ENCODE results near the gene HACD1. TPM values are rescaled to one million over a fixed set of nuclear protein-coding genes. Genes with fewer than 3 reads are reported as not detected.

The HACD1 gene
- total RNA-seq, 2 donors from 2014 or later, result 82.2 to 109 TPM

- H3K9me3 ChIP-seq, result no peaks in the 10 kb centered on the region
- no peak overlapping the region for H3K4me3 ChIP-seq
- H3K4me1 ChIP-seq (ENCODE audit: control insufficient read depth in 1 of 2, low read depth in 2 of 2), result no peaks in the 10 kb centered on the region
- DNase-seq (ENCODE audit: low spot score) (no peak), ATAC-seq (ENCODE audit: insufficient number of reproducible peaks, low FRiP score, low read depth) (no peak)
- H3K36me3 ChIP-seq, result no peaks in the 10 kb centered on the region
- no peaks in the 10 kb centered on the region for H3K27me3 ChIP-seq (replicated peaks; ENCODE audit: insufficient read depth)
- H3K27ac ChIP-seq, result no peak overlapping the region
- TF ChIP-seq CTCF (IDR thresholded peaks at IDR 0.05), result no peak
Observed at GRCh38 chr10:17626656-17627055, 9.5 kb upstream of the HACD1 start.

- ATAC-seq (ENCODE audit: insufficient number of reproducible peaks, low FRiP score, low read depth), result no peak
- no peaks in the 10 kb centered on the region for H3K27me3 ChIP-seq (replicated peaks; ENCODE audit: insufficient read depth)
- no peak for DNase-seq (ENCODE audit: low spot score)
- no peaks in the 10 kb centered on the region for H3K9me3 ChIP-seq
- no peak for TF ChIP-seq CTCF (IDR thresholded peaks at IDR 0.05)
- no peak overlapping the region for H3K27ac ChIP-seq
- H3K36me3 ChIP-seq, result no peaks in the 10 kb centered on the region
- H3K4me3 ChIP-seq, result no peak overlapping the region
- H3K4me1 ChIP-seq (ENCODE audit: control insufficient read depth in 1 of 2, low read depth in 2 of 2), result no peaks in the 10 kb centered on the region
Observed at GRCh38 chr10:17624996-17625395, 7.8 kb upstream of the HACD1 start.

- H3K4me3 ChIP-seq, result no peak overlapping the region
- no peak for TF ChIP-seq CTCF (IDR thresholded peaks at IDR 0.05)
- no peak for DNase-seq (ENCODE audit: low spot score)
- H3K4me1 ChIP-seq (ENCODE audit: control insufficient read depth in 1 of 2, low read depth in 2 of 2), result no peaks in the 10 kb centered on the region
- ATAC-seq (ENCODE audit: insufficient number of reproducible peaks, low FRiP score, low read depth), result no peak
- no peaks in the 10 kb centered on the region for H3K36me3 ChIP-seq
- H3K27ac ChIP-seq, result no peak overlapping the region
- no peaks in the 10 kb centered on the region for H3K9me3 ChIP-seq
- no peaks in the 10 kb centered on the region for H3K27me3 ChIP-seq (replicated peaks; ENCODE audit: insufficient read depth)
Observed at GRCh38 chr10:17622061-17622460, 4.9 kb upstream of the HACD1 start.

GRCh38 chr10:17616403-17617030 is 657 bp downstream of the HACD1 start:
- H3K36me3 ChIP-seq, result no peaks in the 10 kb centered on the region
- peaks cover 3 to 22% of the 10 kb centered on the region in 2 donors for H3K4me1 ChIP-seq (ENCODE audit: control insufficient read depth in 1 of 2, low read depth in 2 of 2)
- H3K9me3 ChIP-seq, result no peaks in the 10 kb centered on the region
- no peaks in the 10 kb centered on the region for H3K27me3 ChIP-seq (replicated peaks; ENCODE audit: insufficient read depth)
- TF ChIP-seq CTCF (IDR thresholded peaks at IDR 0.05), result no peak
- peak overlapping the region; percentile 96 to 99 for H3K27ac ChIP-seq
- ATAC-seq (ENCODE audit: insufficient number of reproducible peaks, low FRiP score, low read depth), result peak; percentile 78
- peak overlapping the region; percentile 96 for H3K4me3 ChIP-seq
- peak; percentile 68 for DNase-seq (ENCODE audit: low spot score)

GRCh38 chr10:17609523-17610079 is 7.6 kb downstream of the HACD1 start:
- Histone ChIP-seq H3K9me3 (no peaks in the 10 kb centered on the region), H3K36me3 (peaks cover 3% of the 10 kb centered on the region), H3K27ac (no peak overlapping the region), H3K27me3 (replicated peaks; ENCODE audit: insufficient read depth) (no peaks in the 10 kb centered on the region), H3K4me1 (ENCODE audit: control insufficient read depth in 1 of 2, low read depth in 2 of 2) (peaks cover 0 to 19% of the 10 kb centered on the region in 2 donors), H3K4me3 (no peak overlapping the region)
- DNase-seq (ENCODE audit: low spot score) (no peak), ATAC-seq (ENCODE audit: insufficient number of reproducible peaks, low FRiP score, low read depth) (no peak)
- no peak for TF ChIP-seq CTCF (IDR thresholded peaks at IDR 0.05)
